ENCODE data around the gene INCENP.
"Not testable (repeated sequence)": the region's sequence is repeated elsewhere in the genome, so short reads cannot be mapped to it uniquely, and the experiment has no call there.

The INCENP gene

DNA sequence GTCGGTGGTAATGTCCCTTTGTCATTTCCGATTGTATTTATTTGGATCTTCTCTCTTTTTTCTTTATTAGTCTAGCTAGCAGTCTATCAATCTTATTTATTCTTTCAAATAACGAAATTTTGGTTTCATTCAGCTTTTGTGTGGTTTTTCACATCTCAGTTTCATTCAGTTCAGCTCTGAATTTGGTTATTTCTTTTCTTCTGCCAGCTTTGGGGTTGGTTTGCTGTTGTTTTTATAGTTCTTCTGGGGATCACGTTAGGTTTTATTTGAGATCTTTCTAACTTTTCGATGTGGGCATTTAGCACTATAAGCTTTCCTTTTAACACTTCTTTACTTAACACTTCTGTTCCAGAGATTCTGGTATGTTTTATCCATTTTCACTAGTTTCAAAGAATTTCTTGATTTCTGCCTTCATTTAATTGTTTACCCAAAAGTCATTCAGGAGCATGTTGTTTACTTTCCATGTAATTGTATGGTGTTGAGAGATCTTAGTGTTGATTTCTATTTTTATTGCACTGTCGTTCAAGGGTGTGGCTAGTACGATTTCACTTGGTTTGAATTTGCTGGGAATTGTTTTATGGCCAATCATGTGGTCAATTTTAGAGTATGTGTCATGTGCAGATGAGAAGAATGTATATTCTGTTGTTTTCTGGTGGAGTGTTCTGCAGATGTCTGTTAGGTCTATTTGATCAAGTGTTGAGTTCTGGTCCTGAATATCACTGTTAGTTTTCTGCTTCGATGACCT lies 58.5 kb downstream of the INCENP start:
- TF ChIP-seq, protein P1, sequence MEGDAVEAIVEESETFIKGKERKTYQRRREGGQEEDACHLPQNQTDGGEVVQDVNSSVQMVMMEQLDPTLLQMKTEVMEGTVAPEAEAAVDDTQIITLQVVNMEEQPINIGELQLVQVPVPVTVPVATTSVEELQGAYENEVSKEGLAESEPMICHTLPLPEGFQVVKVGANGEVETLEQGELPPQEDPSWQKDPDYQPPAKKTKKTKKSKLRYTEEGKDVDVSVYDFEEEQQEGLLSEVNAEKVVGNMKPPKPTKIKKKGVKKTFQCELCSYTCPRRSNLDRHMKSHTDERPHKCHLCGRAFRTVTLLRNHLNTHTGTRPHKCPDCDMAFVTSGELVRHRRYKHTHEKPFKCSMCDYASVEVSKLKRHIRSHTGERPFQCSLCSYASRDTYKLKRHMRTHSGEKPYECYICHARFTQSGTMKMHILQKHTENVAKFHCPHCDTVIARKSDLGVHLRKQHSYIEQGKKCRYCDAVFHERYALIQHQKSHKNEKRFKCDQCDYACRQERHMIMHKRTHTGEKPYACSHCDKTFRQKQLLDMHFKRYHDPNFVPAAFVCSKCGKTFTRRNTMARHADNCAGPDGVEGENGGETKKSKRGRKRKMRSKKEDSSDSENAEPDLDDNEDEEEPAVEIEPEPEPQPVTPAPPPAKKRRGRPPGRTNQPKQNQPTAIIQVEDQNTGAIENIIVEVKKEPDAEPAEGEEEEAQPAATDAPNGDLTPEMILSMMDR (IDR thresholded peaks at IDR 0.05; ENCODE audit: low read depth, low read length, missing control alignments) = no peak
- no peak overlapping the region for H3K4me3 ChIP-seq (replicated peaks; ENCODE audit: low read depth, low read length)

DNA sequence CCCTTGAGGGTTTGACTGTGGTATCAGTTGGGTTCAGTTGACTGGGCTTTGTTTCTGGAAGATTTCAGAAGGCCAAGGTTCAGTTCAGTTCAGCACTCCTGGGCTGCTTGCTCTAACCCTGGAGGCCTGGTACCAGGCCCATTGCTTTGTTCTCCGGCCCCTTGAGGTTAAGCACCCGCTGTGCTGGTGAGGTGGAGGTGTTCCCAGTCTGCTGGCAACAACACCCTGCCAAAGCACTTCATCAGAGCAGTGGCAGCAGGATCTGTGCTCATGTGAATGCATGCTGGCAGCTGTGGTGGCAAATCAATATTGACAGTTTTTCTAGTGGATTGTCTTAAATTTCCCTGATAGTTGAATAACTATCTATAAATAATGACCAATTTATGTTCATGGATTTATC lies 62.4 kb downstream of the INCENP start:
- TF ChIP-seq, protein P1 (IDR thresholded peaks at IDR 0.05; ENCODE audit: low read depth, low read length, missing control alignments) = no peak
- H3K4me3 ChIP-seq (replicated peaks; ENCODE audit: low read depth, low read length) = no peak overlapping the region
- DNase-seq (ENCODE audit: extremely low read depth, low read depth) = no peak

More for the DNA sequence above, 58.5 kb downstream of the INCENP start:
- no peak for DNase-seq (ENCODE audit: extremely low read depth, low read depth)

DNA sequence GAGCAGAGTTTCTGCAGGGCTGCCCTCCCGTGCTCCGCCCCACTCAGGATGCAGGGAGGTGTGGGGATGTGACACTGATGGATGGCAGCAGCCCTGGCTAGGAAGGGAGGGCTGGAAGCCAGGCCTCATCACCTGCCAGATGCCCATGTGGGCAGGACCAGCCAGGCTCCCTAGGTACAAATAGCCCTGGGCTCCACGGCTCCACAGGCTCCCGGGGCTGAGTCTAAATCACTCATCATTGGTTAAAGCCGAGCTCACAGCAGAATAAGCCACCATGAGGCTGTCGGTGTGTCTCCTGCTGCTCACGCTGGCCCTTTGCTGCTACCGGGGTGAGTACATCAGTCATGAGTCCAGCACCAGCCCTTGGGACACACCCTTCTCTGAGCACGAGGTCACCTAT lies 66.2 kb downstream of the INCENP start, which contains the start of gene SCGB1D1:
Gene SCGB1D1 (plus strand): TSS at position 206 of the 400 bp plus-strand sequence. CDS start 69 bp downstream, at position 275.
- TF ChIP-seq, protein P1 (IDR thresholded peaks at IDR 0.05; ENCODE audit: low read depth, low read length, missing control alignments) = no peak
- DNase-seq (ENCODE audit: extremely low read depth, low read depth) = no peak
- no peak within 1 kb of the TSS for H3K4me3 ChIP-seq (replicated peaks; ENCODE audit: low read depth, low read length)

DNA sequence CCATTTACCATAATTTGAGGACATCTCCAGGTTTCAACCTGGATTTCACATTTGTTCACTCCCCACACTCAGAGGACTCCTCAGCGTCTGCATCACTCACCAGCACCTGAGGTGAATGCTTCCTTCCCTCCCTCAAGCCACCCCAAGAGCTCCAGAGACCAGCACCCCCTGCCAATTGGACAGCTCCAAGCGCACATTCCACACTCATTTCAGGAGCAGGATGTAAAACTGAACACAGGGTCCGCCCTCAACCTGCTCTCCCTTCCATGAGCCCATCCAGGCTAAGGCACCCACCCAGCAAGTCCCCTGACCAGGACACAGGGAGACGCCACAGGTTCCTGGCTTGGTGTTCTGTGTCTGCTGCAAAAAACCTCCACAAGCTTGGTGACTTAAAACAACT lies 70.1 kb downstream of the INCENP start:
- DNase-seq (ENCODE audit: extremely low read depth, low read depth) = no peak
- no peak overlapping the region for H3K4me3 ChIP-seq (replicated peaks; ENCODE audit: low read depth, low read length)
- TF ChIP-seq, protein P1 (IDR thresholded peaks at IDR 0.05; ENCODE audit: low read depth, low read length, missing control alignments) = no peak

DNA sequence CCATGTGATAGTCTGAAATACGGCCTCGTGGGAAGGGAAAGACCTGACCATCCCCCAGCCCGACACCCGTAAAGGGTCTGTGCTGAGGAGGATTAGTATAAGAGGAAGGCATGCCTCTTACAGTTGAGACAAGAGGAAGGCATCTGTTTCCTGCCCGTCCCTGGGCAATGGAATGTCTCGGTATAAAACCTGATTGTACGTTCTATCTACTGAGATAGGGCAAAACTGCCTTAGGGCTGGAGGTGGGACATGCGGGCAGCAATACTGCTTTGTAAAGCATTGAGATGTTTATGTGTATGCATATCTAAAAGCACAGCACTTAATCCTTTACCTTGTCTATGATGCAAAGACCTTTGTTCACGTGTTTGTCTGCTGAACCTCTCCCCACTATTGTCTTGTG lies 71.2 kb downstream of the INCENP start:
- not testable (repeated sequence) for DNase-seq (ENCODE audit: extremely low read depth, low read depth); H3K4me3 ChIP-seq (replicated peaks; ENCODE audit: low read depth, low read length)

DNA sequence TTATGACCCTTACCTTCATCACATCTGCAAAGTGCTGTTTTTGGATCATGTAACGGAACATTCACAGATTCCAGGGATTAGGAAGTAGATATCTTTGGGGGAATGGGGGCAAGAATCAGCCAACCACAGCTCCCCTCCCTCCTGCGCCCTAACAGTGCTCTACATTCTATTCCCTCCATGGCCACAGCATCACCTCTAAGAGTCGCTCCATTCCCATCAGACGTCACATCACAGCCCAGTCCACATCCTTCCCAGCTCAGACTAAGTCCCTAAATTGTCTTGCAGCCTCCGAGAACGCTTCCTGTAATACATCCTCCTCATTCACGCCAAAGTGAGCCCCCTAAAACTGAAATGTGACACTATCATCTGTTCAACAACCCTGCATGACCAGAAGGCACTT lies 72.1 kb downstream of the INCENP start:
- TF ChIP-seq, protein P1 (IDR thresholded peaks at IDR 0.05; ENCODE audit: low read depth, low read length, missing control alignments) = no peak
- DNase-seq (ENCODE audit: extremely low read depth, low read depth) = no peak
- no peak overlapping the region for H3K4me3 ChIP-seq (replicated peaks; ENCODE audit: low read depth, low read length)

DNA sequence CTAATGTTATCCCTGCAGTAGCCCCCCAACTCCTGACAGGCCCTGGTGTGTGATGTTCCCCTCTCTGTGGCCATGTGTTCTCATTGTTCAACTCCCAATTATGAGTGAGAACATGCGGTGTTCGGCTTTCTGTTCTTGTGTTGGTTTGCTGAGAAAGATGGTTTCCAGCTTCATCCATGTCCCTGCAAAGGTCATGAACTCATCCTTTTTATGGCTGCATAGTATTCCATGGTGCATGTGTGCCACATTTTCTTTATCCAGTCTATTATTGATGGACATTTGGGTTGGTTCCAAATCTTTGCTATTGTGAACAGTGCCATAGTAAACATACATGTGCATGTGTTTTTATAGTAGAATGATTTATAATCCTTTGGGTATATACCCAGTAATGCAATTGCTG lies 73.6 kb downstream of the INCENP start:
- H3K4me3 ChIP-seq (replicated peaks; ENCODE audit: low read depth, low read length); DNase-seq (ENCODE audit: extremely low read depth, low read depth): not testable (repeated sequence)

DNA sequence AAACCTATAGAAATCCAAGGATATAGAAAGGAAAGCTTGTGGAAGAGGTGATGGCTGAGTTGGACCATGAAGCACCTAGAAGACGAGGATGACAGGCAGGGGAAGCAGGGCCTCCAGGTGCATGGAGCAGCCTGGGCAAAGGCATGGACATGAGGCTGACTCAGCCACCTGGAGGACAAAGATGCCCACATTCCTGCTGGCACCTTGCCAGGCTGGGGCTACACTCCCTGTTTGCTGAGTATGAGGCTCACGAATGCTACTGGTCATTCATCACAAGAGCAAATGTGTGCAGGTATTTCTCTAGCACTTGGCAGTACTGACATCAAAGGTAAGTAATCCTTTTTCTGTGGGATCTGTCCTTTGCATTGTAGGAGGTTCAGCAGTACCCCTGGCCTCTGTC lies 77.6 kb downstream of the INCENP start:
- H3K4me3 ChIP-seq (replicated peaks; ENCODE audit: low read depth, low read length) = no peak overlapping the region
- DNase-seq (ENCODE audit: extremely low read depth, low read depth) = no peak
- TF ChIP-seq, protein P1 (IDR thresholded peaks at IDR 0.05; ENCODE audit: low read depth, low read length, missing control alignments) = no peak
